SHP77 (cell line): ENCODE results near the gene GOLGA1.
"Not testable (repeated sequence)": the region's sequence is repeated elsewhere in the genome, so short reads cannot be mapped to it uniquely, and the experiment has no call there.

ENCODE experiments used
- DNase-seq, 2 experiments: peaks; one replicate each; lab custom pipeline; 2025; lab: John Stamatoyannopoulos, UW

GOLGA1 gene

GRCh38 chr9:124940894-124941678 is at the start of gene GOLGA1:
TSS of gene GOLGA1 (minus strand) at chr9:124941083. CDS start at chr9:124938711, 2,372 bp downstream.
- DNase-seq: peak; percentile 94 to 96

GRCh38 chr9:124983698-124984097 is 42.8 kb upstream of the GOLGA1 start:
- no peak for DNase-seq

- DNase-seq: no peak
These were observed 39.5 kb upstream of the GOLGA1 start for GRCh38 chr9:124980431-124980830.

- DNase-seq: no peak
These were observed 34.2 kb upstream of the GOLGA1 start for GRCh38 chr9:124975131-124975530.

GRCh38 chr9:124973807-124974206 is 32.9 kb upstream of the GOLGA1 start:
- no peak for DNase-seq

- DNase-seq: no peak
These were observed 31.4 kb upstream of the GOLGA1 start for GRCh38 chr9:124972241-124972770.

- no peak for DNase-seq
These were observed 28.5 kb upstream of the GOLGA1 start for GRCh38 chr9:124969401-124969800.

- no peak for DNase-seq
These were observed 27.4 kb upstream of the GOLGA1 start for GRCh38 chr9:124968238-124968637.

GRCh38 chr9:124965775-124966568 is 25.1 kb upstream of the GOLGA1 start:
- not testable (repeated sequence) for DNase-seq

- no peak for DNase-seq
These were observed 23.7 kb upstream of the GOLGA1 start for GRCh38 chr9:124964604-124965003.

- no peak for DNase-seq
These were observed 23.2 kb upstream of the GOLGA1 start for GRCh38 chr9:124964056-124964455.

GRCh38 chr9:124960409-124960752 is 19.5 kb upstream of the GOLGA1 start:
- no peak for DNase-seq

GRCh38 chr9:124959671-124960408 is 19.0 kb upstream of the GOLGA1 start:
- not testable (repeated sequence) for DNase-seq

GRCh38 chr9:124954255-124954654 is 13.4 kb upstream of the GOLGA1 start:
- DNase-seq: no peak

GRCh38 chr9:124950050-124950718 is 9.3 kb upstream of the GOLGA1 start:
- no peak for DNase-seq

- DNase-seq: no peak
These were observed 8.5 kb upstream of the GOLGA1 start for GRCh38 chr9:124949387-124949786.

GRCh38 chr9:124947727-124948391 is 7.0 kb upstream of the GOLGA1 start:
- DNase-seq: no peak

GRCh38 chr9:124946167-124946566 is 5.3 kb upstream of the GOLGA1 start:
- DNase-seq: no peak

GRCh38 chr9:124941679-124942561 is 1.0 kb upstream of the GOLGA1 start:
- DNase-seq: peak in 1 of 2 experiments; percentile 42

- peak; percentile 47 to 59 for DNase-seq
These were observed 376 bp downstream of the GOLGA1 start for GRCh38 chr9:124940521-124940893.
